ENCODE results near the gene LRG1.
A peak's percentile ranks its signal among the peaks of the same experiment; 100 is the strongest.

Gene LRG1

GRCh38 chr19:4575267-4576015 lies 35.6 kb upstream of the LRG1 start (continued):
- TF ChIP-seq ZNF777 (tag by site-specific recombination; IDR thresholded peaks at IDR 0.05; ENCODE audit: borderline replicate concordance) (no peak), ZNF169 (tag by site-specific recombination; IDR thresholded peaks at IDR 0.05) (no peak), ZNF623 (tag by site-specific recombination; IDR thresholded peaks at IDR 0.05) (peak; percentile 58; the same call in 1 of the 2 replicates), ZSCAN23 (tag by site-specific recombination; IDR thresholded peaks at IDR 0.05) (peak; percentile 96), ZFP69B (tag by site-specific recombination; IDR thresholded peaks at IDR 0.05) (peak; percentile 82), HOXA7 (CRISPR knock-in tag; IDR thresholded peaks at IDR 0.05; ENCODE audit: borderline replicate concordance) (no peak), ZNF184 (tag by site-specific recombination; IDR thresholded peaks at IDR 0.05) (0 out of 2 replicates have a peak, but pooled peaks have one; percentile 39), WT1 (tag by site-specific recombination; IDR thresholded peaks at IDR 0.05) (peak; percentile 83), ZNF148 (tag by site-specific recombination; IDR thresholded peaks at IDR 0.05; ENCODE audit: borderline replicate concordance) (no peak), CTCF (tag by site-specific recombination; IDR thresholded peaks at IDR 0.05) (no peak), ZNF610 (tag by site-specific recombination; IDR thresholded peaks at IDR 0.05; ENCODE audit: borderline replicate concordance) (no peak), ZNF501 (tag by site-specific recombination; IDR thresholded peaks at IDR 0.05) (no peak), ZNF223 (tag by site-specific recombination; IDR thresholded peaks at IDR 0.05) (no peak), ZNF510 (tag by site-specific recombination; IDR thresholded peaks at IDR 0.05; ENCODE audit: insufficient replicate concordance) (no peak), OSR2 (tag by site-specific recombination; IDR thresholded peaks at IDR 0.05) (peak; percentile 36), ZNF24 (tag by site-specific recombination; IDR thresholded peaks at IDR 0.05) (peak; percentile 94; the same call in 1 of the 2 replicates), ZNF639 (tag by site-specific recombination; IDR thresholded peaks at IDR 0.05) (peak; percentile 97), ZNF133 (tag by site-specific recombination; IDR thresholded peaks at IDR 0.05) (no peak), ZNF664 (tag by site-specific recombination; IDR thresholded peaks at IDR 0.05) (no peak), KLF10 (tag by site-specific recombination; IDR thresholded peaks at IDR 0.05) (peak; percentile 72), ZNF140 (tag by site-specific recombination; IDR thresholded peaks at IDR 0.05) (no peak), ZXDB (tag by site-specific recombination; IDR thresholded peaks at IDR 0.05) (peak; percentile 88), ZBTB8A (tag by site-specific recombination; IDR thresholded peaks at IDR 0.05) (no peak), ZNF768 (tag by site-specific recombination; IDR thresholded peaks at IDR 0.05) (no peak), ZNF488 (tag by site-specific recombination; IDR thresholded peaks at IDR 0.05) (no peak), ZNF280C (tag by site-specific recombination; IDR thresholded peaks at IDR 0.05) (no peak), ZBTB1 (tag by site-specific recombination; IDR thresholded peaks at IDR 0.05) (0 out of 2 replicates have a peak, but pooled peaks have one; percentile 16)
